CD4-positive, alpha-beta T cell (primary cell): ENCODE measurements around the gene PAFAH1B2. TPM values are rescaled to one million over a fixed set of nuclear protein-coding genes. Genes with fewer than 3 reads are reported as not detected.
A peak's percentile ranks its signal among the peaks of the same experiment; 100 is the strongest.

Experiments used
- ATAC-seq: fragments of 200-7000 bp; cut with Tn5 transposase; one replicate; pipeline ENCODE4 v1.10.0; 2022; ENCODE audit warnings: mild to moderate bottlenecking; ENCODE audit not compliant: poor library complexity
- CTCF ChIA-PET: fragments of 350-600 bp; sonication (Branson Sonifier 250); formaldehyde crosslinking; loops from one replicate; lab custom pipeline; 2021; ENCODE audit warnings: antibody characterized with exemption, inconsistent platforms; lab: Charles Lee
- POLR2A ChIA-PET: fragments of 350-600 bp; sonication (Branson Sonifier 250); formaldehyde crosslinking; loops from one replicate; lab custom pipeline; 2021; ENCODE audit warnings: antibody characterized with exemption, inconsistent platforms; lab: Charles Lee
- DNase-seq, 14 experiments: peaks; one replicate each; pipeline ENCODE4 v3.0.0-alpha.2; 2013 to 2020; ENCODE audit warnings: mixed read lengths in 2 of 14
- H3K27ac ChIP-seq, 2 donors: one replicate each; pipeline versions ENCODE4 v1.5.1 to v1.7.0; 2013; ENCODE audit warnings: low read length in 2 of 2, low read depth in 1 of 2, mild to moderate bottlenecking in 1 of 2
- H3K27me3 ChIP-seq, 2 experiments: 1 replicate in 1 of 2; 2 replicates in 1 of 2; pipeline versions ENCODE4 v1.6.1 to v1.7.0; 2013; ENCODE audit warnings: low read length in 2 of 2, control low read depth in 1 of 2, mild to moderate bottlenecking in 1 of 2, moderate library complexity in 1 of 2; ENCODE audit not compliant: insufficient read depth in 2 of 2, control insufficient read depth in 1 of 2
- H3K36me3 ChIP-seq: one replicate; pipeline ENCODE4 v1.6.1; 2013; ENCODE audit warnings: low read length, control low read depth; ENCODE audit not compliant: insufficient read depth
- H3K4me1 ChIP-seq: one replicate; pipeline ENCODE4 v1.6.1; 2013; ENCODE audit warnings: low read length, control low read depth; ENCODE audit not compliant: insufficient read depth
- H3K4me3 ChIP-seq: one replicate; pipeline ENCODE4 v1.5.1; 2013; ENCODE audit warnings: mild to moderate bottlenecking, low read length, moderate library complexity
- H3K9me3 ChIP-seq, 2 experiments: 1 replicate in 1 of 2; 2 replicates in 1 of 2; pipeline versions ENCODE4 v1.6.1 to v1.7.0; 2013; ENCODE audit warnings: low read length in 2 of 2, mild to moderate bottlenecking in 2 of 2, control low read depth in 1 of 2, moderate library complexity in 1 of 2; ENCODE audit not compliant: control insufficient read depth in 1 of 2, insufficient read depth in 1 of 2
- H3K27ac Mint-ChIP-seq: one replicate; pipeline ENCODE4 v1.8.0; 2020; ENCODE audit warnings: mixed read lengths
- H3K27me3 Mint-ChIP-seq: one replicate; pipeline ENCODE4 v1.8.0; 2021; ENCODE audit warnings: mixed read lengths
- H3K36me3 Mint-ChIP-seq: one replicate; pipeline ENCODE4 v1.8.0; 2021; ENCODE audit warnings: low read depth, mixed read lengths
- H3K4me1 Mint-ChIP-seq: one replicate; pipeline ENCODE4 v1.8.0; 2021; ENCODE audit warnings: low read depth, mixed read lengths
- H3K4me3 Mint-ChIP-seq: one replicate; pipeline ENCODE4 v1.8.0; 2020; ENCODE audit warnings: mild to moderate bottlenecking, mixed read lengths
- H3K9me3 Mint-ChIP-seq: one replicate; pipeline ENCODE4 v1.8.0; 2020; ENCODE audit warnings: mixed read lengths
- intact Hi-C, 2 experiments: fragments of 100-400 bp; cut with DNase I in 1 of 2; cut with micrococcal nuclease in 1 of 2; formaldehyde crosslinking; loops; one replicate each; pipeline versions ENCODE4 v1.15.1 to v1.9.0; 2023 to 2025; cut with DNase I, micrococcal nuclease
- total RNA-seq, 174 experiments: library from RNA in 2 of 174; stranded (reverse) in 2 of 174; gene quantifications; one replicate each; pipeline ENCODE4 v1.2.3 and lab custom pipeline; 2021 to 2026
- TF ChIP-seq, protein P1 (sequence below): fragments of 200-600 bp; IDR thresholded peaks from one replicate; pipeline ENCODE4 v1.8.0; 2022; ENCODE audit warnings: antibody characterized with exemption, mild to moderate bottlenecking

Gene PAFAH1B2
- total RNA-seq, 2 experiments from 2014 or later: 44.3 to 45.6 TPM

GRCh38 chr11:117194267-117194666 lies 50.2 kb downstream of the PAFAH1B2 start:
- TF ChIP-seq, protein P1, sequence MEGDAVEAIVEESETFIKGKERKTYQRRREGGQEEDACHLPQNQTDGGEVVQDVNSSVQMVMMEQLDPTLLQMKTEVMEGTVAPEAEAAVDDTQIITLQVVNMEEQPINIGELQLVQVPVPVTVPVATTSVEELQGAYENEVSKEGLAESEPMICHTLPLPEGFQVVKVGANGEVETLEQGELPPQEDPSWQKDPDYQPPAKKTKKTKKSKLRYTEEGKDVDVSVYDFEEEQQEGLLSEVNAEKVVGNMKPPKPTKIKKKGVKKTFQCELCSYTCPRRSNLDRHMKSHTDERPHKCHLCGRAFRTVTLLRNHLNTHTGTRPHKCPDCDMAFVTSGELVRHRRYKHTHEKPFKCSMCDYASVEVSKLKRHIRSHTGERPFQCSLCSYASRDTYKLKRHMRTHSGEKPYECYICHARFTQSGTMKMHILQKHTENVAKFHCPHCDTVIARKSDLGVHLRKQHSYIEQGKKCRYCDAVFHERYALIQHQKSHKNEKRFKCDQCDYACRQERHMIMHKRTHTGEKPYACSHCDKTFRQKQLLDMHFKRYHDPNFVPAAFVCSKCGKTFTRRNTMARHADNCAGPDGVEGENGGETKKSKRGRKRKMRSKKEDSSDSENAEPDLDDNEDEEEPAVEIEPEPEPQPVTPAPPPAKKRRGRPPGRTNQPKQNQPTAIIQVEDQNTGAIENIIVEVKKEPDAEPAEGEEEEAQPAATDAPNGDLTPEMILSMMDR: no peak
- intact Hi-C loops: no loop called here
- DNase-seq (no peak), ATAC-seq (no peak)
- no peak overlapping the region for H3K4me3 ChIP-seq
- Mint-ChIP-seq H3K36me3 (peaks cover 29% of the 10 kb centered on the region), H3K4me3 (no peak overlapping the region), H3K27ac (no peak overlapping the region), H3K27me3 (no peaks in the 10 kb centered on the region), H3K4me1 (peaks cover 10% of the 10 kb centered on the region), H3K9me3 (no peaks in the 10 kb centered on the region)
- H3K27ac ChIP-seq: no peak overlapping the region
- H3K4me1 ChIP-seq: peaks cover 2% of the 10 kb centered on the region
- ChIA-PET CTCF (no interaction called here), POLR2A (interaction anchor here (4.8 kb wide), 1 partner anchor 15 kb away, joined by 18 read pairs; the partner anchor contains the start of gene SIDT2)
- H3K36me3 ChIP-seq: peaks cover 23% of the 10 kb centered on the region
- no peaks in the 10 kb centered on the region for H3K9me3 ChIP-seq
- H3K27me3 ChIP-seq: no peaks in the 10 kb centered on the region

GRCh38 chr11:117195258-117195657 lies 51.2 kb downstream of the PAFAH1B2 start:
- ChIA-PET POLR2A (interaction anchor here (4.8 kb wide), 1 partner anchor 16 kb away, joined by 18 read pairs; the partner anchor contains the start of gene SIDT2), CTCF (no interaction called here)
- no peak overlapping the region for H3K4me3 Mint-ChIP-seq
- peaks cover 29% of the 10 kb centered on the region for H3K36me3 Mint-ChIP-seq
- DNase-seq (no peak), ATAC-seq (no peak)
- Histone ChIP-seq H3K4me1 (peaks cover 2% of the 10 kb centered on the region), H3K27me3 (no peaks in the 10 kb centered on the region), H3K9me3 (no peaks in the 10 kb centered on the region), H3K27ac (no peak overlapping the region), H3K36me3 (peaks cover 16% of the 10 kb centered on the region), H3K4me3 (no peak overlapping the region)
- H3K27me3 Mint-ChIP-seq: no peaks in the 10 kb centered on the region
- intact Hi-C loops: no loop called here
- no peak overlapping the region for H3K27ac Mint-ChIP-seq
- TF ChIP-seq, protein P1: no peak
- no peaks in the 10 kb centered on the region for H3K9me3 Mint-ChIP-seq
- H3K4me1 Mint-ChIP-seq: peaks cover 10% of the 10 kb centered on the region

- H3K4me3 ChIP-seq: no peak overlapping the region
- H3K4me1 ChIP-seq: peaks cover under 1% of the 10 kb centered on the region
- ChIA-PET CTCF (no interaction called here), POLR2A (interaction anchor here (4.8 kb wide), 1 partner anchor 17 kb away, joined by 18 read pairs; the partner anchor contains the start of gene SIDT2)
- ATAC-seq: no peak
- H3K9me3 Mint-ChIP-seq: no peaks in the 10 kb centered on the region
- H3K4me3 Mint-ChIP-seq: no peak overlapping the region
- H3K36me3 Mint-ChIP-seq: peaks cover 25% of the 10 kb centered on the region
- intact Hi-C loops: no loop called here
- no peaks in the 10 kb centered on the region for H3K27me3 Mint-ChIP-seq
- H3K27ac Mint-ChIP-seq: peak overlapping the region; percentile 52
- H3K27me3 ChIP-seq: no peaks in the 10 kb centered on the region
- peaks cover 10% of the 10 kb centered on the region for H3K4me1 Mint-ChIP-seq
- no peak overlapping the region for H3K27ac ChIP-seq
- TF ChIP-seq, protein P1: no peak
- no peaks in the 10 kb centered on the region for H3K9me3 ChIP-seq
- no peak for DNase-seq
- H3K36me3 ChIP-seq: peaks cover 11% of the 10 kb centered on the region
These were observed 51.7 kb downstream of the PAFAH1B2 start for GRCh38 chr11:117195761-117196160.
